Neural crest cell (in vitro differentiated cells): ENCODE results near the gene RAB36. TPM values are rescaled to one million over a fixed set of nuclear protein-coding genes. Genes with fewer than 3 reads are reported as not detected.

Experiments
- DNase-seq: peaks from one replicate; pipeline ENCODE4 v3.0.0; 2021; ENCODE audit warnings: low read depth, mixed read lengths, low spot score
- H3K27ac Mint-ChIP-seq: one replicate; pipeline ENCODE4 v1.8.0; 2021; ENCODE audit warnings: mild to moderate bottlenecking, mixed read lengths; ENCODE audit not compliant: unreplicated experiment
- H3K27me3 Mint-ChIP-seq: 2 replicates; pipeline ENCODE4 v1.8.0; 2021; ENCODE audit warnings: low read depth, mild to moderate bottlenecking, mixed read lengths
- H3K36me3 Mint-ChIP-seq: 2 replicates; pipeline ENCODE4 v1.8.0; 2021; ENCODE audit warnings: low read depth, mild to moderate bottlenecking, mixed read lengths
- H3K4me1 Mint-ChIP-seq: 2 replicates; pipeline ENCODE4 v1.8.0; 2021; ENCODE audit warnings: mixed read lengths
- H3K4me3 Mint-ChIP-seq: one replicate; pipeline ENCODE4 v1.8.0; 2021; ENCODE audit warnings: mild to moderate bottlenecking, mixed read lengths
- H3K9me3 Mint-ChIP-seq: 2 replicates; pipeline ENCODE4 v1.8.0; 2021; ENCODE audit warnings: mixed read lengths
- total RNA-seq: library from RNA; stranded (reverse); gene quantifications from 2 replicates; pipeline ENCODE4 v1.2.1, GENCODE V29; 2021
- TF ChIP-seq, protein P1 (sequence below): fragments of 200-600 bp; sonication (generic); conservative IDR thresholded peaks from 2 replicates; pipeline ENCODE4 v1.5.0; 2021; ENCODE audit warnings: antibody characterized with exemption, mild to moderate bottlenecking

RAB36 gene
- total RNA-seq, 1 donor from 2014 or later = 14.4 TPM

GRCh38 chr22:23142546-23143105, 2.7 kb upstream of the RAB36 start:
- Mint-ChIP-seq H3K9me3 (no peaks in the 10 kb centered on the region), H3K36me3 (no peaks in the 10 kb centered on the region), H3K27ac (peak overlapping the region; percentile 97), H3K4me3 (peak overlapping the region; percentile 83), H3K4me1 (peaks cover 47% of the 10 kb centered on the region), H3K27me3 (no peaks in the 10 kb centered on the region)
- TF ChIP-seq, protein P1, sequence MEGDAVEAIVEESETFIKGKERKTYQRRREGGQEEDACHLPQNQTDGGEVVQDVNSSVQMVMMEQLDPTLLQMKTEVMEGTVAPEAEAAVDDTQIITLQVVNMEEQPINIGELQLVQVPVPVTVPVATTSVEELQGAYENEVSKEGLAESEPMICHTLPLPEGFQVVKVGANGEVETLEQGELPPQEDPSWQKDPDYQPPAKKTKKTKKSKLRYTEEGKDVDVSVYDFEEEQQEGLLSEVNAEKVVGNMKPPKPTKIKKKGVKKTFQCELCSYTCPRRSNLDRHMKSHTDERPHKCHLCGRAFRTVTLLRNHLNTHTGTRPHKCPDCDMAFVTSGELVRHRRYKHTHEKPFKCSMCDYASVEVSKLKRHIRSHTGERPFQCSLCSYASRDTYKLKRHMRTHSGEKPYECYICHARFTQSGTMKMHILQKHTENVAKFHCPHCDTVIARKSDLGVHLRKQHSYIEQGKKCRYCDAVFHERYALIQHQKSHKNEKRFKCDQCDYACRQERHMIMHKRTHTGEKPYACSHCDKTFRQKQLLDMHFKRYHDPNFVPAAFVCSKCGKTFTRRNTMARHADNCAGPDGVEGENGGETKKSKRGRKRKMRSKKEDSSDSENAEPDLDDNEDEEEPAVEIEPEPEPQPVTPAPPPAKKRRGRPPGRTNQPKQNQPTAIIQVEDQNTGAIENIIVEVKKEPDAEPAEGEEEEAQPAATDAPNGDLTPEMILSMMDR = no peak
- no peak for DNase-seq

GRCh38 chr22:23143119-23143518, 2.2 kb upstream of the RAB36 start:
- Mint-ChIP-seq H3K4me1 (peaks cover 48% of the 10 kb centered on the region), H3K27me3 (no peaks in the 10 kb centered on the region), H3K4me3 (peak overlapping the region; percentile 2), H3K27ac (no peak overlapping the region), H3K36me3 (no peaks in the 10 kb centered on the region), H3K9me3 (no peaks in the 10 kb centered on the region)
- DNase-seq = no peak
- TF ChIP-seq, protein P1 = no peak

DNA sequence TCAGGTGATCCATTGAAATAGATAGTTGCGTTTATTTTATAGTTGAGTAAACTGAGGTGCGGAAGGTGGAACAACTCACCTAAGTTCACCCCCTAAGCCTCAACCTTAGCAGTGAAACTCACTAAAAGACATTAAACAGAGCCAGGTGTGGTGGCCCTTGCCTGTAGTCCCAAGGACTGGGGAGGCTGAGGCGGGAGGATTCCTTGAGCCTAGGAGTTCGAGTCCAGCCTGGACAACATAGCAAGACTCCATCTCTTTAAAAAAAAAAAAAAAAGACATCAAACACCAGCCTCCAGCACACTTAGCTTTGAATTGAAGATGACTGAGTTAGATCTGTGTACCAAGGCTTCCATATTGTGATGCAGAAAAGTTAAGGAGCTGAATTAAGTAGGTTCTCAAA, 845 bp upstream of the RAB36 start:
- Mint-ChIP-seq H3K36me3 (no peaks in the 10 kb centered on the region), H3K4me3 (peak overlapping the region; percentile 91), H3K9me3 (no peaks in the 10 kb centered on the region), H3K27me3 (no peaks in the 10 kb centered on the region), H3K27ac (no peak overlapping the region), H3K4me1 (peaks cover 48% of the 10 kb centered on the region)
- TF ChIP-seq, protein P1 = no peak
- DNase-seq = no peak

DNA sequence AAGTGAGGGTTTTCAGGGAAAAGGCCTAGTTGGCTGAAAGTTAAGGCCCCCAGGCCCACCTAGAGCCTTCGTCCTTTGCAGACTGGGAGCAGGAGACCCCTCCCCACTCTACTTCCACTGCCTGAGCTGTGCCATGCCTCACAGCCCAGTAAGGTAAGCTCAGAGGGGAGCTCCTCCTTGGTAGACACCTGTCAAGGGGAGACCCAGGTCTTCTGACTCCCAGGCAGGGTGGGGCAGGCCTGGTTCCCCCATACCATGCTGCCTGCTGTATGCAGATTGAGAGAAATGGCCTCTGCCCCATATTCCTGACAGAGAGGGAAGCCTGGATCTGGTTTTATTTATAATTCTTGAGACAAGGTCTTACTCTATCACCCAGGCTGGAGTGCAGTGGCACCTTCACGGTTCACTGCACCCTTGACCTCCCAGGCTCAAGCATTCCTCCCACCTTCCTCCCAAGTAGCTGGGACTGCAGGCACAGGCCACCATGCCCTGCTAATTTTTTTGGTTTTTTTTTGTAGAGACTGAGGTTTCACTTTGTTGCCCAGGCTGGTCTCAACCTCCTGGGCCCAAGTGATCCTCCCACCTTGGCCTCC, 697 bp downstream of the RAB36 start:
- Mint-ChIP-seq H3K27me3 (no peaks in the 10 kb centered on the region), H3K27ac (peak overlapping the region; percentile 97), H3K9me3 (no peaks in the 10 kb centered on the region), H3K4me1 (peaks cover 48% of the 10 kb centered on the region), H3K36me3 (peaks cover 2% of the 10 kb centered on the region), H3K4me3 (peak overlapping the region; percentile 91)
- TF ChIP-seq, protein P1 = no peak
- no peak for DNase-seq

DNA sequence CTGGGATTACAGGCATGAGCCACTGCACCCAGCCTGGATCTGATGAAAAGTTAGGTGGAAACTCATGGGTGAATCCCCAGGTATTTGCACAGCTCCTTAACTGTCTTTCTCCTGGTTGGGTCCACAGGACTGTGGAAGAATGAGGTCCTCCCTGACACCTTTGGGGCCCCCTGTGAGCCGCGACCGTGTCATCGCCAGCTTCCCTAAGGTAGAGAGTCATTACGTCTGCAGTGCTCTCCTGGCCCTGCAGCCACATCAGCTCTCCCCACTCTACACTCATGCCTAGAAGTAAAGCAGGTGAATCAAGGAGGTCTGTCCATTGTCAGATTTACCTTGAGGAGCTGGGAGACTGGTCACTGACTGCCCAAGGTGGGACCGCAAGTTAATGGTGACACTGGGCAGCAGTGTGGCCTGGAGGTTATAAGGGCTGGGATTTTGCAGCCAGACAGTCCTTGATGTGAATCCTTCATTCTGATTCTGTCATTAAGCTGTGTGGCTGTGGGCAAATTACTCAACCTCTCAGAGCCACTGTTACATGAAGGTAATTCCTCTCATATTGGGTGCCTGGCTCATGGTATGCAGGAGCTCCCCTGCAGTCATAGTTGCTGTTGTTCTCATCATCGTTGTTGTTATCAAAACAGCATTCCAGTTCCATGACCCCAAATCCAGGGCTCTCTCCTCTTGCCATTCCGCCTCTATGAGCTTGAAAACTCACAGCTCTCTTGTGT, 1.4 kb downstream of the RAB36 start:
- Mint-ChIP-seq H3K4me1 (peaks cover 43% of the 10 kb centered on the region), H3K36me3 (peaks cover 2% of the 10 kb centered on the region), H3K4me3 (peak overlapping the region; percentile 91), H3K27me3 (no peaks in the 10 kb centered on the region), H3K27ac (no peak overlapping the region), H3K9me3 (no peaks in the 10 kb centered on the region)
- TF ChIP-seq, protein P1 = no peak
- no peak for DNase-seq
